ENCODE measurements around the gene NRARP.

DNA sequence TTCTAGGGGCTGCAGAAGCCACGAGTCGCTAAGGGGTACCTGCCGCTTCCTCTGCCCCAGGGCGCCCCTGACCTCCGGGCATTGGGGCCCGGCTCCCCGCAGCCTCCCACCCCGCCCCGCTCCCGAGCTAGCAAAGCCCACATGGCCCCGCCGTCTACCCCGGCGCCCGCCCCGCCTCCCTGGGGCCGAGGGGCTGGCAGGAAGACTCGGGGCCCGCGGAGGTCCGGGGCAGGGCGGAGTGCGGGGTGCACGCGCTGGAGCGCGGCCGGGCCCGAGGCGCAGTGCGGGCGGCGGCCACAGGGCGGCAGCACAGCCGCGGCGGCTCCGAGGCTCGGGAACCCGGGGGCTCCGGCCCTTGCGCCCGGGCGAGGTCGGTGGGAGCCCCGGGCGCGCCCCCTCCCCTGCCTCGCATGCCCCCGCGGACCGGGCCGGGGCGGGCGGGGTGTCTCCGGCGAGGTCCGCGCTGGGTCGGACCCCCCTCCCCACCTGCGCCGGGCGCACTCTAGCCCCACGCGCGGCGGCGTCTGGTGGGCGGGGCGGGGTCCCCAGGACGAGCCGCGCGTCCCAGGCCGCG, 6.7 kb downstream of the NRARP start:
- TF ChIP-seq, protein P1, sequence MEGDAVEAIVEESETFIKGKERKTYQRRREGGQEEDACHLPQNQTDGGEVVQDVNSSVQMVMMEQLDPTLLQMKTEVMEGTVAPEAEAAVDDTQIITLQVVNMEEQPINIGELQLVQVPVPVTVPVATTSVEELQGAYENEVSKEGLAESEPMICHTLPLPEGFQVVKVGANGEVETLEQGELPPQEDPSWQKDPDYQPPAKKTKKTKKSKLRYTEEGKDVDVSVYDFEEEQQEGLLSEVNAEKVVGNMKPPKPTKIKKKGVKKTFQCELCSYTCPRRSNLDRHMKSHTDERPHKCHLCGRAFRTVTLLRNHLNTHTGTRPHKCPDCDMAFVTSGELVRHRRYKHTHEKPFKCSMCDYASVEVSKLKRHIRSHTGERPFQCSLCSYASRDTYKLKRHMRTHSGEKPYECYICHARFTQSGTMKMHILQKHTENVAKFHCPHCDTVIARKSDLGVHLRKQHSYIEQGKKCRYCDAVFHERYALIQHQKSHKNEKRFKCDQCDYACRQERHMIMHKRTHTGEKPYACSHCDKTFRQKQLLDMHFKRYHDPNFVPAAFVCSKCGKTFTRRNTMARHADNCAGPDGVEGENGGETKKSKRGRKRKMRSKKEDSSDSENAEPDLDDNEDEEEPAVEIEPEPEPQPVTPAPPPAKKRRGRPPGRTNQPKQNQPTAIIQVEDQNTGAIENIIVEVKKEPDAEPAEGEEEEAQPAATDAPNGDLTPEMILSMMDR (IDR thresholded peaks at IDR 0.05) = no peak
- TF ChIP-seq POLR2A (IDR thresholded peaks at IDR 0.05) = no peak
